Smooth muscle cell (in vitro differentiated cells): ENCODE measurements around the gene KCNJ10. TPM values are rescaled to one million over a fixed set of nuclear protein-coding genes. Genes with fewer than 3 reads are reported as not detected.

Experiments
- DNase-seq: peaks from one replicate; lab custom pipeline; 2025; ENCODE audit not compliant: unreplicated experiment; lab: John Stamatoyannopoulos, UW
- H2AFZ ChIP-seq: fragments of 200-600 bp; sonication (generic); 2 replicates; pipeline ENCODE4 v1.6.0; 2016; ENCODE audit warnings: antibody characterized with exemption, low read depth, mild to moderate bottlenecking
- H3F3A ChIP-seq: fragments of 200-600 bp; sonication (generic); 2 replicates; pipeline ENCODE4 v1.6.0; 2017; ENCODE audit warnings: antibody characterized with exemption, low read depth
- H3K27ac ChIP-seq: fragments of 200-600 bp; sonication (generic); 2 replicates; pipeline ENCODE4 v1.5.1; 2016; ENCODE audit warnings: low read depth, mild to moderate bottlenecking
- H3K27me3 ChIP-seq: fragments of 200-600 bp; sonication (generic); 2 replicates; pipeline ENCODE4 v1.6.1; 2016; ENCODE audit warnings: low read depth, mild to moderate bottlenecking
- H3K36me3 ChIP-seq: fragments of 200-600 bp; sonication (generic); 2 replicates; pipeline ENCODE4 v1.5.1; 2016; ENCODE audit warnings: low read depth
- H3K4me1 ChIP-seq: fragments of 200-600 bp; sonication (generic); 2 replicates; pipeline ENCODE4 v1.5.1; 2016; ENCODE audit warnings: low read depth
- H3K4me2 ChIP-seq: fragments of 200-600 bp; sonication (generic); 2 replicates; pipeline ENCODE4 v1.6.0; 2016; ENCODE audit warnings: mild to moderate bottlenecking
- H3K4me3 ChIP-seq: fragments of 200-600 bp; sonication (generic); 2 replicates; pipeline ENCODE4 v1.5.1; 2016; ENCODE audit warnings: mild to moderate bottlenecking
- H3K79me2 ChIP-seq: fragments of 200-600 bp; sonication (generic); 2 replicates; pipeline ENCODE4 v1.6.0; 2016; ENCODE audit warnings: low read depth, mild to moderate bottlenecking
- H3K9ac ChIP-seq: fragments of 200-600 bp; sonication (generic); 2 replicates; pipeline ENCODE4 v1.6.0; 2016; ENCODE audit warnings: low read depth
- H3K9me3 ChIP-seq: fragments of 200-600 bp; sonication (generic); replicated peaks from 2 replicates; pipeline ENCODE4 v1.5.1; 2016; ENCODE audit warnings: low read depth
- H4K20me1 ChIP-seq: fragments of 200-600 bp; sonication (generic); 2 replicates; pipeline ENCODE4 v1.6.0; 2016; ENCODE audit warnings: low read depth
- CTCF ChIP-seq: fragments of 200-600 bp; sonication (generic); IDR thresholded peaks from 2 replicates; pipeline ENCODE4 v1.5.1; 2017; ENCODE audit warnings: borderline replicate concordance, mild to moderate bottlenecking, antibody characterized with exemption; ENCODE audit not compliant: insufficient read depth, poor library complexity, severe bottlenecking
- WGBS: methylation state at CpG from one replicate; pipeline ENCODE4 v1.1.7; 2016; ENCODE audit warnings: low lambda C conversion rate; 5-methylcytosine and 5-hydroxymethylcytosine counted together
- polyA plus RNA-seq: library from polyadenylated mRNA; unstranded; fragments of >200 nt; fragmentation: Nextera tagmentation; extraction: Ambion mirVana; gene quantifications from 2 replicates; pipeline ENCODE4 v1.2.1, GENCODE V29; 2016
- total RNA-seq: library from RNA; depleted of rRNA; stranded (reverse); fragments of >200 nt; gene quantifications from 2 replicates; pipeline ENCODE4 v1.2.3, GENCODE V29; 2014

Gene KCNJ10
- total and polyA plus RNA-seq, 2 experiments from 2014 or later, result not detected

- Histone ChIP-seq H4K20me1 (no peaks in the 10 kb centered on the region), H3K79me2 (no peaks in the 10 kb centered on the region), H2AFZ (no peak overlapping the region), H3K36me3 (no peaks in the 10 kb centered on the region), H3K4me3 (no peak overlapping the region), H3K9me3 (no peaks in the 10 kb centered on the region), H3K9ac (no peak overlapping the region), H3K4me2 (no peak overlapping the region), H3K4me1 (peaks cover 8% of the 10 kb centered on the region), H3K27me3 (peaks cover 37% of the 10 kb centered on the region), H3F3A (no peaks in the 10 kb centered on the region), H3K27ac (no peak overlapping the region)
- WGBS, result 71% methylated on average over 6 of the region's 6 CpGs
- no peak for TF ChIP-seq CTCF
- no peak for DNase-seq
Observed at GRCh38 chr1:160066829-160067745, 2.9 kb downstream of the KCNJ10 start.

GRCh38 chr1:160064746-160065145, 5.2 kb downstream of the KCNJ10 start:
- Histone ChIP-seq H3K27ac (no peak overlapping the region), H3K9me3 (no peaks in the 10 kb centered on the region), H3K4me2 (no peak overlapping the region), H3K4me3 (no peak overlapping the region), H3K36me3 (no peaks in the 10 kb centered on the region), H3K79me2 (no peaks in the 10 kb centered on the region), H2AFZ (no peak overlapping the region), H3K4me1 (peaks cover 10% of the 10 kb centered on the region), H4K20me1 (no peaks in the 10 kb centered on the region), H3F3A (no peaks in the 10 kb centered on the region), H3K27me3 (peaks cover 34% of the 10 kb centered on the region), H3K9ac (no peak overlapping the region)
- DNase-seq, result no peak
- WGBS, result 54% methylated on average over 3 of the region's 3 CpGs
- no peak for TF ChIP-seq CTCF

GRCh38 chr1:160064164-160064563, 5.8 kb downstream of the KCNJ10 start:
- Histone ChIP-seq H3F3A (no peaks in the 10 kb centered on the region), H3K79me2 (no peaks in the 10 kb centered on the region), H2AFZ (no peak overlapping the region), H3K9me3 (no peaks in the 10 kb centered on the region), H3K27me3 (peaks cover 36% of the 10 kb centered on the region), H3K4me3 (no peak overlapping the region), H3K27ac (no peak overlapping the region), H3K4me1 (peaks cover 9% of the 10 kb centered on the region), H4K20me1 (no peaks in the 10 kb centered on the region), H3K4me2 (no peak overlapping the region), H3K36me3 (no peaks in the 10 kb centered on the region), H3K9ac (no peak overlapping the region)
- DNase-seq, result no peak
- no peak for TF ChIP-seq CTCF
- 88% methylated on average over 3 of the region's 3 CpGs for WGBS
